GM12878 (cell line): Measurements from ENCODE around the gene KRT7.

Experiments used
- CTCF ChIP-seq, 3 experiments: IDR thresholded peaks in 2 of 3; conservative IDR thresholded peaks in 1 of 3; 2 replicates each; pipeline ENCODE4 v1.5.1; 2011; ENCODE audit warnings: low read depth in 3 of 3, low read length in 3 of 3, mild to moderate bottlenecking in 3 of 3, control low read depth in 2 of 3, moderate library complexity in 2 of 3, inconsistent platforms in 1 of 3, mixed read lengths in 1 of 3; ENCODE audit not compliant: control insufficient read depth in 2 of 3, insufficient read depth in 1 of 3; ENCODE audit errors: extremely low read depth in 1 of 3
- EP300 ChIP-seq, 2 experiments: fragments of 150-350 bp in 1 of 2; IDR thresholded peaks; 2 replicates each; pipeline ENCODE4 v1.6.1; 2011 to 2012; ENCODE audit warnings: low read depth in 2 of 2, low read length in 2 of 2, borderline replicate concordance in 1 of 2, improper control_type of control experiment in 1 of 2, inconsistent platforms in 1 of 2; ENCODE audit not compliant: control insufficient read depth in 1 of 2
- EZH2 ChIP-seq: IDR thresholded peaks from 2 replicates; pipeline ENCODE4 v1.6.1; 2012; ENCODE audit warnings: low read depth, mild to moderate bottlenecking, control low read depth, inconsistent platforms, low read length, borderline replicate concordance; ENCODE audit not compliant: control insufficient read depth
- JUNB ChIP-seq: IDR thresholded peaks from 2 replicates; pipeline ENCODE4 v1.6.1; 2016; ENCODE audit warnings: antibody characterized with exemption, mild to moderate bottlenecking
- NFXL1 ChIP-seq: fragments of 450-650 bp; IDR thresholded peaks from 2 replicates; pipeline ENCODE4 v1.6.1; 2017; ENCODE audit warnings: antibody characterized with exemption, mild to moderate bottlenecking, borderline replicate concordance
- REST ChIP-seq: IDR thresholded peaks from 2 replicates; pipeline ENCODE4 v1.6.1; 2012; ENCODE audit warnings: mild to moderate bottlenecking, low read depth, low read length
- SREBF2 ChIP-seq: IDR thresholded peaks from 2 replicates; pipeline ENCODE4 v1.6.1; 2012; ENCODE audit warnings: mild to moderate bottlenecking, low read length
- TCF3 ChIP-seq: IDR thresholded peaks from 2 replicates; pipeline ENCODE4 v1.6.1; 2012; ENCODE audit warnings: low read depth, mild to moderate bottlenecking, low read length, borderline replicate concordance; ENCODE audit not compliant: insufficient read depth
- ZZZ3 ChIP-seq: IDR thresholded peaks from 2 replicates; pipeline ENCODE4 v1.6.1; 2011; ENCODE audit warnings: low read depth; ENCODE audit not compliant: control insufficient read depth, insufficient read length

GRCh38 chr12:52294803-52295202, 61.8 kb downstream of the KRT7 start:
- TF ChIP-seq CTCF (IDR thresholded peaks at IDR 0.05 in 2 of 3, conservative IDR thresholded peaks at IDR 0.05 in 1 of 3; ENCODE audit: control insufficient read depth in 2 of 3, extremely low read depth in 1 of 3, insufficient read depth in 1 of 3, low read depth in 3 of 3, low read length in 3 of 3), result no peak
- no peak for TF ChIP-seq EZH2
- TF ChIP-seq TCF3, result no peak
- no peak for TF ChIP-seq SREBF2
- no peak for TF ChIP-seq EP300 (IDR thresholded peaks at IDR 0.05; ENCODE audit: borderline replicate concordance in 1 of 2, control insufficient read depth in 1 of 2, low read depth in 2 of 2, low read length in 2 of 2)
- no peak for TF ChIP-seq REST
- no peak for TF ChIP-seq ZZZ3
- TF ChIP-seq JUNB, result no peak
- no peak for TF ChIP-seq NFXL1
